Fibroblast of lung (primary cell): ENCODE results near the gene PLD1.

Experiments
- EZH2 ChIP-seq: IDR thresholded peaks from 2 replicates; pipeline ENCODE4 v1.5.1; 2012; ENCODE audit warnings: low read length, control low read depth, mild to moderate bottlenecking; ENCODE audit errors: missing control alignments
- TF ChIP-seq, protein P1 (sequence below), 2 donors: IDR thresholded peaks in 1 of 2; conservative IDR thresholded peaks in 1 of 2; 1 replicate in 1 of 2; 2 replicates in 1 of 2; pipeline ENCODE4 v1.5.1; 2011 to 2012; ENCODE audit warnings: low read length in 2 of 2, control low read depth in 1 of 2, inconsistent platforms in 1 of 2, low read depth in 1 of 2, mild to moderate bottlenecking in 1 of 2

DNA sequence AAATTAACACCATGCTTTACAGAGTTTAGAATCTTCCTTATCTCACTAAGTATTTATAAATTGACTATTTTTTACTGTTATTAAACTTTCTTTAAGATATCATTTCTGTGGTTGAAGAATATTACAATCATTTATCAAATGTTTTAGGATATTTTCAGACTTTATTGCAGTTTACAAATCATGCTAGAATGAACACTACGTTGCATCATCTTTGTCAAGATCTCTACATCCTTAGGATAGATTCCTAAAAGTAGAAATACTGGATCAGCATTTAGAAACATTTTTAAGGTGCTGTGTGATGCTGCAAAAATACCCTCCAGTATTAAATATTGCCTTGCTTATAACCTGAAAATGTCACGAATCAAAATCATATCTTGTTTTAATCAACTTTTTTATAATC lies 2.5 kb upstream of the PLD1 start:
- TF ChIP-seq, protein P1, sequence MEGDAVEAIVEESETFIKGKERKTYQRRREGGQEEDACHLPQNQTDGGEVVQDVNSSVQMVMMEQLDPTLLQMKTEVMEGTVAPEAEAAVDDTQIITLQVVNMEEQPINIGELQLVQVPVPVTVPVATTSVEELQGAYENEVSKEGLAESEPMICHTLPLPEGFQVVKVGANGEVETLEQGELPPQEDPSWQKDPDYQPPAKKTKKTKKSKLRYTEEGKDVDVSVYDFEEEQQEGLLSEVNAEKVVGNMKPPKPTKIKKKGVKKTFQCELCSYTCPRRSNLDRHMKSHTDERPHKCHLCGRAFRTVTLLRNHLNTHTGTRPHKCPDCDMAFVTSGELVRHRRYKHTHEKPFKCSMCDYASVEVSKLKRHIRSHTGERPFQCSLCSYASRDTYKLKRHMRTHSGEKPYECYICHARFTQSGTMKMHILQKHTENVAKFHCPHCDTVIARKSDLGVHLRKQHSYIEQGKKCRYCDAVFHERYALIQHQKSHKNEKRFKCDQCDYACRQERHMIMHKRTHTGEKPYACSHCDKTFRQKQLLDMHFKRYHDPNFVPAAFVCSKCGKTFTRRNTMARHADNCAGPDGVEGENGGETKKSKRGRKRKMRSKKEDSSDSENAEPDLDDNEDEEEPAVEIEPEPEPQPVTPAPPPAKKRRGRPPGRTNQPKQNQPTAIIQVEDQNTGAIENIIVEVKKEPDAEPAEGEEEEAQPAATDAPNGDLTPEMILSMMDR (conservative IDR thresholded peaks at IDR 0.05 in 1 of 2, IDR thresholded peaks at IDR 0.05 in 1 of 2; ENCODE audit: low read depth in 1 of 2, low read length in 2 of 2): no peak
- no peak for TF ChIP-seq EZH2
